Stimulated activated CD4-positive, alpha-beta T cell treated with anti-CD3 and anti-CD28 coated beads, Interleukin-4, amount 100 ng/mL, for 4 hours (primary cell): ENCODE measurements around the gene B4GALNT4.
"Not testable (repeated sequence)": the region's sequence is repeated elsewhere in the genome, so short reads cannot be mapped to it uniquely, and the experiment has no call there.

Source experiments
- DNase-seq, 2 experiments: peaks; one replicate each; pipeline ENCODE4 v3.0.0-alpha.2; 2020

Gene B4GALNT4

GRCh38 chr11:376531-377173, 7.4 kb downstream of the B4GALNT4 start:
- no peak for DNase-seq

DNA sequence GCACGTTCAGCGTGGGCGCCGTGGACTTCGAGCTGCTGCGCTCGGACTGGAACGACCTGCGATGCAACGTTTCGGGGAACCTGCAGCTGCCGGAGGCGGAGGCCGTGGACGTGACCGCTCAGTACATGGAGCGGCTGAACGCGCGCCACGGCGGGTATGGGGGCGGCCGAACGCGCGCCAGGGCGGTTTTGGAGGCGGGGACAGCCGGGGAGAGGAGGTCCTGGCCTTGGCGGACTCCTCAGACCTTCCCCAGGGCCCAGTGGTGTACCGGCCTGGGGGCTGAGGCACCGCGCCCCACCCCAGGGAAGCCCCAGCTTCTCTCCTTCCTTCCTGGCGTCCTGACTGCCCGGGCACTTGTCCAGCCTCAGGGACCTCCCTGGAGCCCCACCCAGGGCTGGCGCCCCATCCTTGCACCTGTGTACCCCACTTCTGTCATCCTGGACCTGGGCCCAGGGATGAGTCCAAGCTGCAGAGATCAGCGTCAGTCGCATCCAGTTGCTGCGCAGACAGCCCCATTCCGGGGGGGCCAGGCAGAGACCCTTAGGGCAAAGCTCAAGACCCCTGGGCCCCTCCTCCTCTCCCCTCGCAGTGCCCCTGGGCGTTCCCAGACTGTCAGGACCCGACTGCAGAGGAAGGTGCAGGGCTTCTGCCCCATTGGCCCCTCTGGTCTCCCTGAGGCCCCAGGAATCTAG, 8.0 kb downstream of the B4GALNT4 start:
- DNase-seq: no peak

DNA sequence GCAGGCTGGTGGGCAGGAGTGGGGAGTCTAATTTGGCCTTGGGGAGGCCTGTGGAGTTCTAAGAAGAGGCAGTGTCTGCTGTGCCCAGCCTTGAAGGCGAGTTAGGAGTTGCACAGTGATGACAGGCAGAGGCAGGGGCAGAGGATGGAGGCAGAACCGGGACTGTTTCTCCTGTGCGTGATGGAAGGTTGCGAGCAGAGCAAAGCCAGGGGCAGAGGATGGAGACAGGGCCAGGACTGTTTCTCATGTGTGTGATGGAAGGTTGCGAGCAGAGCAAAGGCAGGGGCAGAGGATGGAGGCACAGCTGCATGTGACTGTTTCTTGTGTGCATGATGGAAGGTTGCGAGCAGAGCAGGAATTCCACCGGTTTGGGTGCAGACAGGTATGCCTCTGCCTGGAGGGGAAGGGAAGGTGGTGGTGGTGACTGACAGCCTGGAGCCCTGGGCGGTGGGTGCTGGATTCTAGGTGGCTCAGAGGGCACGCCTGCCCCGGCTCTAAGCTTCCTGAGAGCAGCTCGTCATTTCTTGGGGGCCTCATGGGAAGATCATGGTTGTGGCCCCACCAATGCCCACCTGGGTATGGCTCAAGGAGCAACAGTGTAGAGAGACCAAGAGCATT, 8.7 kb downstream of the B4GALNT4 start:
- no peak for DNase-seq

DNA sequence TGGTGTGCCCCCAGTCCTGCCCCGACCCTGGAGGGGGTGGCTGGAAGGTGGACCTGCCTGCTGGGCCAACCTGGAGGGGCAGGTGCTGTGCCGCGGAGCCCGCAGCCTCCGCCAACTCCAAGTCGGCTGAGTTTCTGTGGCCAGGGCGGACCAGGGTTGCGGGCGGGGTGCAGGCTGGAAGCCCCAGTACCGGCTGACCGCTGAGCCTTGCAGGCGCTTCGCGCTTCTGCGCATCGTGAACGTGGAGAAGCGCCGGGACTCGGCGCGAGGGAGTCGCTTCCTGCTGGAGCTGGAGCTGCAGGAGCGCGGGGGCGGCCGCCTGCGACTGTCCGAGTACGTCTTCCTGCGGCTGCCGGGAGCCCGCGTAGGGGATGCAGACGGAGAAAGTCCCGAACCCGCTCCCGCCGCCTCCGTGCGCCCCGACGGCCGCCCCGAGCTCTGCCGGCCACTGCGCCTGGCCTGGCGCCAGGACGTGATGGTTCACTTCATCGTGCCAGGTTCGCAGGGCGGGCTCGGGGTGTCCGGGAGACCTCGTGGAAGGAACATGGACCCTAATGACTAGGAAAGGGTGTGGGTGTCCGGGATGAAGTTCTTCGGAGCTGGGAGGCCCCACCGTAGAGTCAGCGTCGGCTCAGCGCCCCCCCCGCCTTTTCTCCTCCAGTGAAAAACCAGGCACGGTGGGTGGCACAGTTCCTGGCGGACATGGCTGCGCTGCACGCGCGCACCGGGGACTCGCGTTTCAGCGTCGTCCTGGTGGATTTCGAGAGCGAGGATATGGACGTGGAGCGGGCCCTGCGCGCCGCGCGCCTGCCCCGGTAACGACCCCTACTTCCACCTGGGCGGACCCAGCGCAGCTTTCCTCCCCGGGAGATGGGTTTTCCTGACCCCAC, 10.2 kb downstream of the B4GALNT4 start:
- DNase-seq: no peak

DNA sequence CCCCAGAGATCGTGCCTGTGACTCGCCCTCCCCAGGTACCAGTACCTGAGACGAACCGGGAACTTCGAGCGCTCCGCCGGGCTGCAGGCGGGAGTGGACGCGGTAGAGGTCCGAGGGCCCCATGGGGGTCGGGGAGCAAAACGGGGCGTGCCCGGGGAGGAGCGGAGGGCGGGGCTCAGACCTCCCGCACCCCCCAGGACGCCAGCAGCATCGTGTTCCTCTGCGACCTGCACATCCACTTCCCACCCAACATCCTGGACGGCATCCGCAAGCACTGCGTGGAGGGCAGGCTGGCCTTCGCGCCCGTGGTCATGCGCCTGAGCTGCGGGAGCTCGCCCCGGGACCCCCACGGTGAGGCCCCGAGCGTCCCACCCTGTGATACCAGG, 10.8 kb downstream of the B4GALNT4 start:
- no peak for DNase-seq

DNA sequence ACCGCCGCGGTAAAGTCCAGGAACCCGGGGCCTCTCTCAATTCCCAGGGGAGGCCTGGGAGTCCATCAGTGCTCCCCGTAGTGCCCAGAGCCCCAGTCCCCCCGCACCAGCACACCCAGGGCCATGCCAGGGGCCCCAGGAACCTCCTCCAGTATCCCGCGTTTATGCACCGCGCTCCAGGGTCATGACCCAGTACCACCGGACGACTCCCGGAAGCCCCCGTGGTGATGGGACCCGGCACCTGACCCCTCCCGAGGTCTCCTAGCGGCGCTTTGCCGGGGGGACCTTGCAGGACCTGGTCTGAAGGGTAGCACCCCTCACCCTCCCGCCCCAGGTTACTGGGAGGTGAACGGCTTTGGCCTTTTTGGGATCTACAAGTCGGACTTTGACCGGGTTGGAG, 11.2 kb downstream of the B4GALNT4 start:
- DNase-seq: no peak

DNA sequence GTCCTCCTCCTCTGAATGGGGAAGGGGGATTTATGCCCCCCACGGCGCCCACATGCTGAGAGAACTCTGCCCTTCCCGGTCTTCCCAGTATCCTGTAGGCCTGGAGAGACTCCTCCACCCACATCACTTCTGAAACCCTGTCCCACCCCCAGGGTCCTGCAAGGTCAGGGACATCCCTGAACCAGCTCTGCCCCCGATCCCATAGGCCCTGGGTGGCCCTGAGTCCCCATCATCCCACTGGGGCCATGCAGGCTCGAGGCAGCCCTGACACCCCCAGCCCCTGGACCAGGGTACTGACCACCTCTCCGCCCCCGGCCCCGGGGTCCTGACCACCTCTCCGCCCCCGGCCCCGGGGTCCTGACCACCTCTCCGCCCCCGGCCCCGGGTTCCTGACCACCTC, 11.7 kb downstream of the B4GALNT4 start:
- no peak for DNase-seq

- DNase-seq: no peak
Observed at GRCh38 chr11:381501-382072, 12.3 kb downstream of the B4GALNT4 start.

GRCh38 chr11:382081-382629, 12.9 kb downstream of the B4GALNT4 start:
- no peak for DNase-seq

- DNase-seq: no peak
Observed at GRCh38 chr11:383431-383830, 14.1 kb downstream of the B4GALNT4 start.

DNA sequence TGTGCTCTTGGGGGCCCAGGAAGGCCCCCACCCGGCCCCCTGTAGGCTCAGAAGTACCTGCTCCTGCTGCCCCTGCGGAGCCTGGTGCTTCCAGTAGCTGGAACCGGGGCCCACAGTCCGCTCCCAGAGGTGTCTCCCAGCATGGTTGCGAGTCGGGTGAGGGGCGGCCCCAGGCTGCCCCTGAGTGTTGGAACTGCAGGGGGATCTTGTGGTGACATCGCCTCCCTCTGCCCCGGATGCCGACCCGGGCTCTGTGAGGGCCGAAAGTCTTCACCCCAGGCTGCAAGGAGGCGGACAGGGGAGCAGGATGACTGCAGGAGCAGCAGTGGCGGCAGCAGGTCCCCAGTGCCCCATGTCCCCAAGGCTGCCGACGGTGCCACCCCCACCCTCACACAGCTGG, 15.2 kb downstream of the B4GALNT4 start:
- no peak for DNase-seq

DNA sequence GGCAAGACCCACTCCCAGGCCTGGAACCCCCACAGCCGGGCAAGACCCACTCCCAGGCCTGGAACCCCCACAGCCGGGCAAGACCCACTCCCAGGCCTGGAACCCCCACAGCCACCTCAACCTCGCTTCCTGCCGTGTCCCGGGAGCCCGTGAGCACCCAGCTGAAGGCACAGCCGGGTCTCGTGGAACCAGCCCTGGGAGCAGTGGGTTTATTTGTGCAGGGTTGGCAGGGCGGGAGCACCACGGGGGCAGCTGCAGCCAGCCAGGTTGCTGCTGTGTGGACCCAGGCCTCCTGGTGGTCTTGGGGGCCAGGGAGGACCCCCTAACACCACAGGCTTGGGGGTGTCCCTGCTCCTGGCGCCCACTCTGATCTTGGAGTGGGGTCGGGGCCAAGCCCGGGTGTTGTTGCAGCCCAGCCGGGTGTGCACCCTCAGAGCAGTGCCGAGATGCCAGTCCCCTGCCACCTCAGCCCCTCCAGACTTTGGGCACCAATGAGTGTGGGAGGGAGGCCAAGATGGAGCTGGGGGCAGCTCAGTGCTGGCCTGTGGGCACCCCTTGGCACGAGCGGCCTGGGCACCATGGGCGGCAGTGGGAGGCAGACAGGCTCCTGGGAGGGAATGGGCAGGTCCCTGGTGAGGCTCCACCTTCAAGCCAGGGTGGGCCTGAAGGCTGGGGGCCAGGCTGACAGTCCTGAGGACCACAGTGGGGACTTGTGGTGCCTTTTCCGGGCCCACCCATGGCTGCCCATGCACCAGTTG, 16.5 kb downstream of the B4GALNT4 start:
- no peak for DNase-seq

DNA sequence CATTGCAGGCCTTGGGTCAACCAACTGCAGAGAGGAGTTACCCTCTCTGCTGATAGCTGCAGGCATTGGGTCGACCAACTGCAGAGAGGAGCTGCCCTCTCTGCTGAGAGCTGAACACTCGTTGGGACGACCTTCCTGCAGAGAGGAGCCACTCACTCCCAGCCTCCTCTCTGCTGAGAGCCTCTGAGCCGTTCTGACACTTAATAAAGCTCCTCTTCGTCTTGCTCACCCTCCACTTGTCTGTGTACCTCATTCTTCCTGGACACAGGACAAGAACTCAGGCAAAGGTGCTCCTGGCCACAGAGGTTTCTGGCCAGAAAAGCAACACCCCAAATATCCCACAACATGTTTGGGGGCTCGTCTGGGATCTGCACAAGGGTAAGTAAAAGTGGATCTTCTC, 17.2 kb downstream of the B4GALNT4 start:
- no peak for DNase-seq

GRCh38 chr11:387193-387793, 18.0 kb downstream of the B4GALNT4 start:
- no peak for DNase-seq

- DNase-seq: not testable (repeated sequence)
Observed at GRCh38 chr11:389369-389768, 20.1 kb downstream of the B4GALNT4 start.

GRCh38 chr11:390175-390574, 20.9 kb downstream of the B4GALNT4 start:
- no peak for DNase-seq

GRCh38 chr11:391117-392017, 22.1 kb downstream of the B4GALNT4 start:
- DNase-seq: no peak

DNA sequence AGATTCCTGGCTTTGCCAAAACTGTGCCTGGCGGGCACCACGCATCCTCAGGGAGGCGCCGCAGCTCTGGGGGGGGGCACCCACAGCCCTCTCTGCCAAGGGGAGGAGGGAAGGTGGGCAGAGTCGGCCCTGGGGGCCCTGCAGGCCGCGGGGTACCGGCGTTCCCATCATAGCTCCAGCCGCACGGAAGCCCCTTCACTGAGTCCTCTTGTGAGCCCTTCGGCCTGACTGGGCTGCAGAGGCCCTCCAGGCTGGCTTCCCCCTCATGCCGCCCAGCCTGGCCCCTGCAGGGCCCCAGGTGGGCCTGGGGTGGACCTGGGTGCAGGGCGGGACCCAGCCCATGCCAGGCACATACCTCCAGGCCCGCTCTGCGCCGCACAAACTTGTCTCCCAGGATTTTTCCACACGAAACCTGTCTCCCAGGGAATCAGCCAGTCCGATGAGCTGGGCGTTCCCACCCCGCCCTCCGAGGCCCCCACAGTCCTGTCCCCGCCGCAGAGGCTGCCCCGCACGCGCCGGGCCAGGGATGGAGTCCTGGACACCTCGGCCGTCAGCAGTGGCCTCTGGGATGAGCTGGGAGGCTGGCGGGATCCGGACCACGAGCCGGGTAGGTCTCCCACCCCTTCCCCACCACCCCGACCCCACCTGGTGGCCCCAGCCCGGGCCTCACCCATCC, 22.9 kb downstream of the B4GALNT4 start:
- DNase-seq: no peak

- peak in 1 of 2 experiments; percentile 48 for DNase-seq
Observed at GRCh38 chr11:393219-394033, 24.1 kb downstream of the B4GALNT4 start.
